WTC11 (cell line): Measurements from ENCODE around the gene AAGAB.

Source experiments
- ZNF121 ChIP-seq: sonication (generic); formaldehyde crosslinking; IDR thresholded peaks from 2 replicates; pipeline ENCODE4 v1.8.0; 2023; ENCODE audit warnings: missing genetic modification reagents
- ZNF416 ChIP-seq: fragments of 250-450 bp; sonication (Bioruptor Pico); IDR thresholded peaks from 2 replicates; pipeline ENCODE4 v1.9.0; 2021; ENCODE audit warnings: mild to moderate bottlenecking, inconsistent platforms

DNA sequence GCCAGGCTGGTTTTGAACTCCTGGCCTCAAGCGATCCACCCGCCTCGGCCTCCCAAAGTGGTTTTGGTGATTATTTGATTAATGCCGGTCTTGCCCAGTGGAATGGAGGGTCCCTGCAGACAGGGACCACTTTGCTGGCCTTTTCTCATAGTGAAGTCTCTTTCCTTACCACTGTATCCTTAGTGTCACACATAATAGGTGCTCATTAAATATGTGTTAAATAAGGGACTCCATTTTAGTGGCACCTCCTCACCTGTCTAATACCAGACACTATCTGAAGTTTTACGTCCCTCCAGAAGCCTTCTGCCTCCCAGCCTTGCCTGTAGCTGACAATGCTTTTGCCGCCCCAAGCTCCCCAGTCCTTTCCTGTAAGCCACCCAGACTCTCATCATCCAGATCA is 91.3 kb downstream of the AAGAB start:
- no peak for TF ChIP-seq ZNF121 (CRISPR knock-in tag)
- TF ChIP-seq ZNF416: no peak
